ENCODE results near the gene CYB561D1.
A peak's percentile ranks its signal among the peaks of the same experiment; 100 is the strongest.

DNA sequence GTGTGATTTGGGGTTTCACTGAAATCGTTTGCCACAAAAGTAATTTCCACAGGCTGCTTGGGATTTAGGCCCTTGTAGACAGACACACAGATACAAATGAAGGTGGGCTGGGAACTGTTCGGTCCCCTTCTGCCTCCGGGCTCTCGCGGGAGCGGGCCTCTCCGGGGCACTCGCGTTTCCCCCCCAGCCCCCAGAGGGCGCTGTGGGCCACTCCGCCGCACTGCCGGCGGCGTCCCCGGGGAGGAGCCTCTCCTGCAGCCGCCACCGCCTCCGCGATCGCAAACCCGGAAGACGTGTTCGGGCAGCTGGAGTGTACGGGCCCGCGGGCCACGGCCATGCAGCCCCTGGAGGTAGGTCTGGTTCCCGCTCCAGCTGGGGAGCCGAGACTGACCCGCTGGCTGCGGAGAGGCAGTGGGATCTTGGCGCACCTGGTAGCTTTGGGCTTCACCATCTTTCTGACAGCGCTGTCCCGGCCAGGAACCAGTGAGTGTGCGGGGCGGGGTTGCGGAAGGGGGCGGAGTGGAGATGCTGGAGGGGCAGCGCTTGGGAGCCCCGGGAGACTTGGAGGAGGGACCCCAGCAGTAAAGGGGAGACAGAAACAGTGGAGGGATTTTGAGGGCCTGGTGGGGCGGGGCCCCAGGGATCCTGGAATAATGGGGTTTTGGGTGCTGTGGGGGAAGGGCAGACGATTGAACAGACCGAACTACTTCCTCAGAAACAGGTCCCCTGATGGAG lies at the start of gene CYB561D1:
- TF ChIP-seq, protein P1, sequence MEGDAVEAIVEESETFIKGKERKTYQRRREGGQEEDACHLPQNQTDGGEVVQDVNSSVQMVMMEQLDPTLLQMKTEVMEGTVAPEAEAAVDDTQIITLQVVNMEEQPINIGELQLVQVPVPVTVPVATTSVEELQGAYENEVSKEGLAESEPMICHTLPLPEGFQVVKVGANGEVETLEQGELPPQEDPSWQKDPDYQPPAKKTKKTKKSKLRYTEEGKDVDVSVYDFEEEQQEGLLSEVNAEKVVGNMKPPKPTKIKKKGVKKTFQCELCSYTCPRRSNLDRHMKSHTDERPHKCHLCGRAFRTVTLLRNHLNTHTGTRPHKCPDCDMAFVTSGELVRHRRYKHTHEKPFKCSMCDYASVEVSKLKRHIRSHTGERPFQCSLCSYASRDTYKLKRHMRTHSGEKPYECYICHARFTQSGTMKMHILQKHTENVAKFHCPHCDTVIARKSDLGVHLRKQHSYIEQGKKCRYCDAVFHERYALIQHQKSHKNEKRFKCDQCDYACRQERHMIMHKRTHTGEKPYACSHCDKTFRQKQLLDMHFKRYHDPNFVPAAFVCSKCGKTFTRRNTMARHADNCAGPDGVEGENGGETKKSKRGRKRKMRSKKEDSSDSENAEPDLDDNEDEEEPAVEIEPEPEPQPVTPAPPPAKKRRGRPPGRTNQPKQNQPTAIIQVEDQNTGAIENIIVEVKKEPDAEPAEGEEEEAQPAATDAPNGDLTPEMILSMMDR (IDR thresholded peaks at IDR 0.05), result peak; percentile 70 to 94 (median 90)
- peak in 1 of 2 donors; percentile 54 for TF ChIP-seq POLR2A (IDR thresholded peaks at IDR 0.05)
